GM23338 (cell line): ENCODE results near the gene NINL. TPM values are rescaled to one million over a fixed set of nuclear protein-coding genes. Genes with fewer than 3 reads are reported as not detected.
"Not testable (repeated sequence)": the region's sequence is repeated elsewhere in the genome, so short reads cannot be mapped to it uniquely, and the experiment has no call there.

Experiments
- ATAC-seq: fragments of 200-7000 bp; cut with Tn5 transposase; 3 replicates; pipeline ENCODE4 v1.9.1; 2020
- DNase-seq: peaks from one replicate; pipeline ENCODE4 v3.0.0-alpha.2; 2015; ENCODE audit warnings: low spot score
- H2AFZ ChIP-seq: fragments of 200-600 bp; sonication (generic); 2 replicates; pipeline ENCODE4 v1.8.0; 2016; ENCODE audit warnings: antibody characterized with exemption, mild to moderate bottlenecking, moderate library complexity
- H3F3A ChIP-seq: fragments of 200-600 bp; sonication (generic); replicated peaks from 2 replicates; pipeline ENCODE4 v1.8.0; 2017; ENCODE audit warnings: antibody characterized with exemption, mixed run types, low read depth
- H3K27ac ChIP-seq: fragments of 200-600 bp; sonication (generic); 2 replicates; pipeline ENCODE4 v1.6.1; 2016; ENCODE audit warnings: low read depth
- H3K27me3 ChIP-seq: fragments of 200-600 bp; sonication (generic); 2 replicates; pipeline ENCODE4 v1.8.0; 2016; ENCODE audit warnings: mild to moderate bottlenecking, mixed run types, moderate library complexity; ENCODE audit not compliant: insufficient read depth
- H3K36me3 ChIP-seq: fragments of 200-600 bp; sonication (generic); 2 replicates; pipeline ENCODE4 v1.8.0; 2016; ENCODE audit warnings: mild to moderate bottlenecking; ENCODE audit not compliant: insufficient read depth
- H3K4me1 ChIP-seq: fragments of 200-600 bp; sonication (generic); 2 replicates; pipeline ENCODE4 v1.8.0; 2016; ENCODE audit warnings: mild to moderate bottlenecking, moderate library complexity; ENCODE audit not compliant: insufficient read depth
- H3K4me2 ChIP-seq: fragments of 200-600 bp; sonication (generic); 2 replicates; pipeline ENCODE4 v1.7.1; 2017; ENCODE audit warnings: mixed run types
- H3K4me3 ChIP-seq: fragments of 200-600 bp; sonication (generic); 2 replicates; pipeline ENCODE4 v1.6.1; 2016; ENCODE audit warnings: mixed run types
- H3K79me2 ChIP-seq: fragments of 200-600 bp; sonication (generic); replicated peaks from 2 replicates; pipeline ENCODE4 v1.8.0; 2017; ENCODE audit warnings: mild to moderate bottlenecking; ENCODE audit not compliant: insufficient read depth
- H3K9me2 ChIP-seq: fragments of 200-600 bp; sonication (generic); 2 replicates; pipeline ENCODE4 v1.8.0; 2017; ENCODE audit not compliant: insufficient read depth
- H4K20me1 ChIP-seq: fragments of 200-600 bp; sonication (generic); replicated peaks from 2 replicates; pipeline ENCODE4 v1.8.0; 2017; ENCODE audit warnings: mild to moderate bottlenecking; ENCODE audit not compliant: insufficient read depth
- H3K27ac Mint-ChIP-seq: 2 replicates; pipeline ENCODE4 v1.8.0; 2020; ENCODE audit warnings: inconsistent platforms, mild to moderate bottlenecking, moderate library complexity, mixed read lengths
- H3K27me3 Mint-ChIP-seq: 3 replicates; pipeline ENCODE4 v1.8.0; 2022; ENCODE audit warnings: low read depth, mild to moderate bottlenecking, moderate library complexity, mixed read lengths, inconsistent platforms; ENCODE audit not compliant: insufficient read depth, poor library complexity
- H3K36me3 Mint-ChIP-seq: 3 replicates; pipeline ENCODE4 v1.8.0; 2021; ENCODE audit warnings: low read depth, mild to moderate bottlenecking, inconsistent platforms, moderate library complexity, mixed read lengths
- H3K4me1 Mint-ChIP-seq: 3 replicates; pipeline ENCODE4 v1.8.0; 2020; ENCODE audit warnings: mild to moderate bottlenecking, inconsistent platforms, mixed read lengths
- H3K4me3 Mint-ChIP-seq: 3 replicates; pipeline ENCODE4 v1.8.0; 2021; ENCODE audit warnings: moderate library complexity, mild to moderate bottlenecking, inconsistent platforms, mixed read lengths
- H3K9me3 Mint-ChIP-seq: 3 replicates; pipeline ENCODE4 v1.8.0; 2020; ENCODE audit warnings: moderate library complexity, mild to moderate bottlenecking, inconsistent platforms, mixed read lengths
- CREB1 ChIP-seq: fragments of 250-450 bp; sonication (Bioruptor Pico); IDR thresholded peaks from 2 replicates; pipeline ENCODE4 v1.5.0; 2020; ENCODE audit warnings: low read depth, mild to moderate bottlenecking, moderate library complexity
- EZH2 ChIP-seq: fragments of 200-600 bp; sonication (generic); IDR thresholded peaks from one replicate; pipeline ENCODE4 v1.8.0; 2017; ENCODE audit warnings: antibody characterized with exemption, mild to moderate bottlenecking, low read depth; ENCODE audit not compliant: unreplicated experiment
- EZH2phosphoT487 ChIP-seq: fragments of 200-600 bp; sonication (generic); IDR thresholded peaks from one replicate; pipeline ENCODE4 v1.8.1; 2018; ENCODE audit warnings: antibody characterized with exemption; ENCODE audit not compliant: unreplicated experiment
- JUNB ChIP-seq: IDR thresholded peaks from one replicate; pipeline ENCODE4 v1.6.1; 2016; ENCODE audit warnings: antibody characterized with exemption; ENCODE audit not compliant: unreplicated experiment
- NANOG ChIP-seq: IDR thresholded peaks from 2 replicates; pipeline ENCODE4 v1.6.1; 2016; ENCODE audit warnings: antibody characterized with exemption, borderline replicate concordance
- STAT1 ChIP-seq: IDR thresholded peaks from one replicate; pipeline ENCODE4 v1.6.1; 2016; ENCODE audit warnings: antibody characterized with exemption; ENCODE audit not compliant: unreplicated experiment
- ZNF114 ChIP-seq: fragments of 250-450 bp; sonication (Bioruptor Pico); IDR thresholded peaks from 2 replicates; pipeline ENCODE4 v1.5.0; 2020; ENCODE audit warnings: mild to moderate bottlenecking, moderate library complexity
- ZNF331 ChIP-seq: fragments of 250-450 bp; sonication (Bioruptor Pico); IDR thresholded peaks from 2 replicates; pipeline ENCODE4 v1.5.0; 2020; ENCODE audit warnings: low read depth, mild to moderate bottlenecking, moderate library complexity
- polyA plus RNA-seq: library from polyadenylated mRNA; unstranded; fragments of >200 nt; fragmentation: Nextera tagmentation; extraction: Ambion mirVana; gene quantifications from 2 replicates; pipeline ENCODE4 v1.2.1, GENCODE V29; 2016
- total RNA-seq: library from RNA; depleted of rRNA; stranded (reverse); fragments of >200 nt; shearing (Covaris generic); gene quantifications from 2 replicates; pipeline ENCODE4 v1.2.3, GENCODE V29; 2014
- TF ChIP-seq, protein P1 (sequence below): fragments of 250-450 bp; sonication (Bioruptor Pico); IDR thresholded peaks from 2 replicates; pipeline ENCODE4 v1.5.0; 2020; ENCODE audit warnings: mild to moderate bottlenecking, moderate library complexity
- TF ChIP-seq, protein P2 (sequence below): IDR thresholded peaks from 2 replicates; pipeline ENCODE4 v1.6.1; 2016; ENCODE audit warnings: antibody characterized with exemption
- TF ChIP-seq, protein P3 (sequence below): IDR thresholded peaks from one replicate; pipeline ENCODE4 v1.6.1; 2018; ENCODE audit warnings: antibody characterized with exemption; ENCODE audit not compliant: unreplicated experiment

Gene NINL
- total and polyA plus RNA-seq, 2 experiments from 2014 or later = 18.0 to 31.2 TPM

DNA sequence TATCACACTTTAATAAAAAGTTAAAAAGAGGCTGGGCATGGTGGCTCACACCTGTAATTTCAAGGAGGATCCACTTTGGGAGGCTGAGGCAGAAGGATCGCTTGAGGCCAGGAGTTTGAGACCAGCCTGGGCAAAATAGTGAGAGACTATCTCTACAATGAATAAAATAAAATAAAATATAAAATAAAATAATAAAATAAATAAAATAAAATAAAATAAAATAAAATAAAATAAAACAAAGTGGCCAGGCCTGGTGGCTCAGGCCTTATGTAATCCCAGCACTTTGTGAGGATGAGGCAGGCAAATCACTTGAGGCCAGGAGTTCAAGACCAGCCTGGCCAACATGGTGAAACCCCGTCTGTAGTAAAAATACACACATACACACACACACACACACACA is 112.0 kb downstream of the NINL start:
- not testable (repeated sequence) for H3K27me3 Mint-ChIP-seq, H3K27ac Mint-ChIP-seq, H3K4me3 Mint-ChIP-seq, H3K4me3 ChIP-seq, H3K4me1 Mint-ChIP-seq, H3F3A ChIP-seq, H4K20me1 ChIP-seq, H2AFZ ChIP-seq, DNase-seq, H3K36me3 ChIP-seq, H3K27ac ChIP-seq, H3K4me2 ChIP-seq, H3K79me2 ChIP-seq, H3K9me2 ChIP-seq, H3K9me3 Mint-ChIP-seq, ATAC-seq, H3K27me3 ChIP-seq, H3K4me1 ChIP-seq
- peaks cover 54% of the 10 kb centered on the region for H3K36me3 Mint-ChIP-seq

DNA sequence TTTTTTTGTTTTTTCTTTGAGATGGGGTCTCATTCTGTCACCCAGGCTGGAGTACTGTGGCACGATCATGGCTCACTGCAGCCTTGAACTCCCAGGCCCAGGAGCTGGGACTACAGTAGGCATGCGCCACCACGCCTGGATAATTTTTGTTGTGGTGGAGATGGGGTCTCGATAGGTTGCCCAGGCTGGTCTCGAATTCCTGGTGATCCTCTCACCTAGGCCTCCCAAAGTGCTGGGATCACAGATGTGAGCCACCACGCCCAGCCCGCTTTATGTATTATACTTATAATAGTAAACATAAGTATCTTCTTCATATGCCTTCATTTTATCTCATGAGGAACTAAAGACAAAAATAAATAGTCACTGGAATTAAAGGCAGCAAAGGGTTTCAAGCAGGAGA is 114.3 kb downstream of the NINL start:
- ATAC-seq (no peak), DNase-seq (no peak)
- H3F3A ChIP-seq = no peaks in the 10 kb centered on the region
- H2AFZ ChIP-seq = no peak overlapping the region
- H3K27me3 ChIP-seq = no peaks in the 10 kb centered on the region
- no peak overlapping the region for H3K4me3 ChIP-seq
- H3K36me3 Mint-ChIP-seq = peaks cover 63% of the 10 kb centered on the region
- no peak overlapping the region for H3K4me2 ChIP-seq
- no peaks in the 10 kb centered on the region; the same call in 2 of the 3 replicates for H3K9me3 Mint-ChIP-seq
- H3K27ac Mint-ChIP-seq = no peak overlapping the region
- H3K4me1 Mint-ChIP-seq = peaks cover 3% of the 10 kb centered on the region; the same call in 2 of the 3 replicates
- H3K4me1 ChIP-seq = no peaks in the 10 kb centered on the region
- H4K20me1 ChIP-seq = peaks cover 4% of the 10 kb centered on the region
- H3K79me2 ChIP-seq = no peaks in the 10 kb centered on the region
- peaks cover 1% of the 10 kb centered on the region for H3K27me3 Mint-ChIP-seq
- no peak overlapping the region for H3K4me3 Mint-ChIP-seq
- H3K36me3 ChIP-seq = no peaks in the 10 kb centered on the region
- H3K27ac ChIP-seq = no peak overlapping the region
- no peaks in the 10 kb centered on the region for H3K9me2 ChIP-seq
- TF ChIP-seq, protein P1, sequence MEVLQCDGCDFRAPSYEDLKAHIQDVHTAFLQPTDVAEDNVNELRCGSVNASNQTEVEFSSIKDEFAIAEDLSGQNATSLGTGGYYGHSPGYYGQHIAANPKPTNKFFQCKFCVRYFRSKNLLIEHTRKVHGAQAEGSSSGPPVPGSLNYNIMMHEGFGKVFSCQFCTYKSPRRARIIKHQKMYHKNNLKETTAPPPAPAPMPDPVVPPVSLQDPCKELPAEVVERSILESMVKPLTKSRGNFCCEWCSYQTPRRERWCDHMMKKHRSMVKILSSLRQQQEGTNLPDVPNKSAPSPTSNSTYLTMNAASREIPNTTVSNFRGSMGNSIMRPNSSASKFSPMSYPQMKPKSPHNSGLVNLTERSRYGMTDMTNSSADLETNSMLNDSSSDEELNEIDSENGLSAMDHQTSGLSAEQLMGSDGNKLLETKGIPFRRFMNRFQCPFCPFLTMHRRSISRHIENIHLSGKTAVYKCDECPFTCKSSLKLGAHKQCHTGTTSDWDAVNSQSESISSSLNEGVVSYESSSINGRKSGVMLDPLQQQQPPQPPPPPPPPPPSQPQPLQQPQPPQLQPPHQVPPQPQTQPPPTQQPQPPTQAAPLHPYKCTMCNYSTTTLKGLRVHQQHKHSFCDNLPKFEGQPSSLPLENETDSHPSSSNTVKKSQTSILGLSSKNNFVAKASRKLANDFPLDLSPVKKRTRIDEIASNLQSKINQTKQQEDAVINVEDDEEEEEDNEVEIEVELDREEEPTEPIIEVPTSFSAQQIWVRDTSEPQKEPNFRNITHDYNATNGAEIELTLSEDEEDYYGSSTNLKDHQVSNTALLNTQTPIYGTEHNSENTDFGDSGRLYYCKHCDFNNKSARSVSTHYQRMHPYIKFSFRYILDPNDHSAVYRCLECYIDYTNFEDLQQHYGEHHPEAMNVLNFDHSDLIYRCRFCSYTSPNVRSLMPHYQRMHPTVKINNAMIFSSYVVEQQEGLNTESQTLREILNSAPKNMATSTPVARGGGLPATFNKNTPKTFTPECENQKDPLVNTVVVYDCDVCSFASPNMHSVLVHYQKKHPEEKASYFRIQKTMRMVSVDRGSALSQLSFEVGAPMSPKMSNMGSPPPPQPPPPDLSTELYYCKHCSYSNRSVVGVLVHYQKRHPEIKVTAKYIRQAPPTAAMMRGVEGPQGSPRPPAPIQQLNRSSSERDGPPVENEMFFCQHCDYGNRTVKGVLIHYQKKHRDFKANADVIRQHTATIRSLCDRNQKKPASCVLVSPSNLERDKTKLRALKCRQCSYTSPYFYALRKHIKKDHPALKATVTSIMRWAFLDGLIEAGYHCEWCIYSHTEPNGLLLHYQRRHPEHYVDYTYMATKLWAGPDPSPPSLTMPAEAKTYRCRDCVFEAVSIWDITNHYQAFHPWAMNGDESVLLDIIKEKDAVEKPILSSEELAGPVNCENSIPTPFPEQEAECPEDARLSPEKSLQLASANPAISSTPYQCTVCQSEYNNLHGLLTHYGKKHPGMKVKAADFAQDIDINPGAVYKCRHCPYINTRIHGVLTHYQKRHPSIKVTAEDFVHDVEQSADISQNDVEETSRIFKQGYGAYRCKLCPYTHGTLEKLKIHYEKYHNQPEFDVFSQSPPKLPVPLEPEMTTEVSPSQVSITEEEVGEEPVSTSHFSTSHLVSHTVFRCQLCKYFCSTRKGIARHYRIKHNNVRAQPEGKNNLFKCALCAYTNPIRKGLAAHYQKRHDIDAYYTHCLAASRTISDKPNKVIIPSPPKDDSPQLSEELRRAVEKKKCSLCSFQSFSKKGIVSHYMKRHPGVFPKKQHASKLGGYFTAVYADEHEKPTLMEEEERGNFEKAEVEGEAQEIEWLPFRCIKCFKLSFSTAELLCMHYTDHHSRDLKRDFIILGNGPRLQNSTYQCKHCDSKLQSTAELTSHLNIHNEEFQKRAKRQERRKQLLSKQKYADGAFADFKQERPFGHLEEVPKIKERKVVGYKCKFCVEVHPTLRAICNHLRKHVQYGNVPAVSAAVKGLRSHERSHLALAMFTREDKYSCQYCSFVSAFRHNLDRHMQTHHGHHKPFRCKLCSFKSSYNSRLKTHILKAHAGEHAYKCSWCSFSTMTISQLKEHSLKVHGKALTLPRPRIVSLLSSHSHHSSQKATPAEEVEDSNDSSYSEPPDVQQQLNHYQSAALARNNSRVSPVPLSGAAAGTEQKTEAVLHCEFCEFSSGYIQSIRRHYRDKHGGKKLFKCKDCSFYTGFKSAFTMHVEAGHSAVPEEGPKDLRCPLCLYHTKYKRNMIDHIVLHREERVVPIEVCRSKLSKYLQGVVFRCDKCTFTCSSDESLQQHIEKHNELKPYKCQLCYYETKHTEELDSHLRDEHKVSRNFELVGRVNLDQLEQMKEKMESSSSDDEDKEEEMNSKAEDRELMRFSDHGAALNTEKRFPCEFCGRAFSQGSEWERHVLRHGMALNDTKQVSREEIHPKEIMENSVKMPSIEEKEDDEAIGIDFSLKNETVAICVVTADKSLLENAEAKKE (CRISPR knock-in tag) = no peak
- TF ChIP-seq EZH2 = no peak
- TF ChIP-seq CREB1 (CRISPR knock-in tag) = no peak
- TF ChIP-seq NANOG = no peak
- TF ChIP-seq, protein P2, sequence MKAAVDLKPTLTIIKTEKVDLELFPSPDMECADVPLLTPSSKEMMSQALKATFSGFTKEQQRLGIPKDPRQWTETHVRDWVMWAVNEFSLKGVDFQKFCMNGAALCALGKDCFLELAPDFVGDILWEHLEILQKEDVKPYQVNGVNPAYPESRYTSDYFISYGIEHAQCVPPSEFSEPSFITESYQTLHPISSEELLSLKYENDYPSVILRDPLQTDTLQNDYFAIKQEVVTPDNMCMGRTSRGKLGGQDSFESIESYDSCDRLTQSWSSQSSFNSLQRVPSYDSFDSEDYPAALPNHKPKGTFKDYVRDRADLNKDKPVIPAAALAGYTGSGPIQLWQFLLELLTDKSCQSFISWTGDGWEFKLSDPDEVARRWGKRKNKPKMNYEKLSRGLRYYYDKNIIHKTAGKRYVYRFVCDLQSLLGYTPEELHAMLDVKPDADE = no peak
- no peak for TF ChIP-seq JUNB
- TF ChIP-seq, protein P3, sequence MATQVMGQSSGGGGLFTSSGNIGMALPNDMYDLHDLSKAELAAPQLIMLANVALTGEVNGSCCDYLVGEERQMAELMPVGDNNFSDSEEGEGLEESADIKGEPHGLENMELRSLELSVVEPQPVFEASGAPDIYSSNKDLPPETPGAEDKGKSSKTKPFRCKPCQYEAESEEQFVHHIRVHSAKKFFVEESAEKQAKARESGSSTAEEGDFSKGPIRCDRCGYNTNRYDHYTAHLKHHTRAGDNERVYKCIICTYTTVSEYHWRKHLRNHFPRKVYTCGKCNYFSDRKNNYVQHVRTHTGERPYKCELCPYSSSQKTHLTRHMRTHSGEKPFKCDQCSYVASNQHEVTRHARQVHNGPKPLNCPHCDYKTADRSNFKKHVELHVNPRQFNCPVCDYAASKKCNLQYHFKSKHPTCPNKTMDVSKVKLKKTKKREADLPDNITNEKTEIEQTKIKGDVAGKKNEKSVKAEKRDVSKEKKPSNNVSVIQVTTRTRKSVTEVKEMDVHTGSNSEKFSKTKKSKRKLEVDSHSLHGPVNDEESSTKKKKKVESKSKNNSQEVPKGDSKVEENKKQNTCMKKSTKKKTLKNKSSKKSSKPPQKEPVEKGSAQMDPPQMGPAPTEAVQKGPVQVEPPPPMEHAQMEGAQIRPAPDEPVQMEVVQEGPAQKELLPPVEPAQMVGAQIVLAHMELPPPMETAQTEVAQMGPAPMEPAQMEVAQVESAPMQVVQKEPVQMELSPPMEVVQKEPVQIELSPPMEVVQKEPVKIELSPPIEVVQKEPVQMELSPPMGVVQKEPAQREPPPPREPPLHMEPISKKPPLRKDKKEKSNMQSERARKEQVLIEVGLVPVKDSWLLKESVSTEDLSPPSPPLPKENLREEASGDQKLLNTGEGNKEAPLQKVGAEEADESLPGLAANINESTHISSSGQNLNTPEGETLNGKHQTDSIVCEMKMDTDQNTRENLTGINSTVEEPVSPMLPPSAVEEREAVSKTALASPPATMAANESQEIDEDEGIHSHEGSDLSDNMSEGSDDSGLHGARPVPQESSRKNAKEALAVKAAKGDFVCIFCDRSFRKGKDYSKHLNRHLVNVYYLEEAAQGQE = no peak
- no peak for TF ChIP-seq STAT1
- no peak for TF ChIP-seq EZH2phosphoT487
- no peak for TF ChIP-seq ZNF331
- no peak for TF ChIP-seq ZNF114
